Omental fat pad (tissue), 4 donors: ENCODE data around the gene TPRA1. TPM values are rescaled to one million over a fixed set of nuclear protein-coding genes. Genes with fewer than 3 reads are reported as not detected.
A peak's percentile ranks its signal among the peaks of the same experiment; 100 is the strongest.

Experiments
- ATAC-seq: fragments of 150-250 bp; one replicate; pipeline ENCODE4 v1.9.1; 2016; ENCODE audit warnings: mild to moderate bottlenecking, moderate library complexity; ENCODE audit not compliant: low FRiP score
- DNase-seq: peaks from one replicate; pipeline ENCODE4 v3.0.0-alpha.2; 2019; ENCODE audit warnings: low spot score
- CTCF ChIP-seq, 3 donors: fragments of 450-650 bp; IDR thresholded peaks; one replicate each; pipeline ENCODE4 v1.5.1; 2016 to 2017; ENCODE audit warnings: antibody characterized with exemption in 3 of 3, mild to moderate bottlenecking in 3 of 3, moderate library complexity in 2 of 3
- total RNA-seq, 4 donors: library from RNA; depleted of rRNA; stranded (reverse); fragments of >200 nt; gene quantifications; one replicate each; pipeline ENCODE4 v1.1.0, GENCODE V29; 2016

Gene TPRA1
- total RNA-seq, 4 donors from 2014 or later, result 31.4 to 39.0 (median 33.5) TPM

- ATAC-seq, result no peak
- DNase-seq, result no peak
- no peak for TF ChIP-seq CTCF (IDR thresholded peaks at IDR 0.05)
Observed at GRCh38 chr3:127598841-127599570, 8.5 kb upstream of the TPRA1 start.

GRCh38 chr3:127597020-127597771 is 6.7 kb upstream of the TPRA1 start:
- ATAC-seq (no peak), DNase-seq (no peak)
- TF ChIP-seq CTCF (IDR thresholded peaks at IDR 0.05), result no peak

GRCh38 chr3:127595303-127595702 is 4.8 kb upstream of the TPRA1 start:
- ATAC-seq (no peak), DNase-seq (no peak)
- TF ChIP-seq CTCF (IDR thresholded peaks at IDR 0.05), result no peak

- DNase-seq (no peak), ATAC-seq (no peak)
- TF ChIP-seq CTCF (IDR thresholded peaks at IDR 0.05), result no peak
Observed at GRCh38 chr3:127593178-127593577, 2.6 kb upstream of the TPRA1 start.

GRCh38 chr3:127590282-127590592 is 296 bp downstream of the TPRA1 start:
- no peak for DNase-seq

GRCh38 chr3:127589600-127590281 is 792 bp downstream of the TPRA1 start:
- no peak for TF ChIP-seq CTCF (IDR thresholded peaks at IDR 0.05)
- DNase-seq (no peak), ATAC-seq (peak; percentile 12)

More at GRCh38 chr3:127590282-127590592, 296 bp downstream of the TPRA1 start:
- ATAC-seq, result peak; percentile 69
- TF ChIP-seq CTCF (IDR thresholded peaks at IDR 0.05), result no peak
